HepG2 (cell line): Measurements from ENCODE around the gene TXNDC12. TPM values are rescaled to one million over a fixed set of nuclear protein-coding genes. Genes with fewer than 3 reads are reported as not detected.

Source experiments
- BRD4 ChIP-seq: sonication (generic); formaldehyde crosslinking; IDR thresholded peaks from 2 replicates; pipeline ENCODE4 v1.4.0; 2020; ENCODE audit warnings: missing genetic modification reagents
- FLYWCH1 ChIP-seq: sonication (generic); formaldehyde crosslinking; IDR thresholded peaks from 2 replicates; pipeline ENCODE4 v1.8.1; 2023; ENCODE audit warnings: mild to moderate bottlenecking, missing genetic modification reagents
- GLMP ChIP-seq: sonication (generic); formaldehyde crosslinking; IDR thresholded peaks from 2 replicates; pipeline ENCODE4 v1.9.0; 2021; ENCODE audit warnings: missing genetic modification reagents, mild to moderate bottlenecking, borderline replicate concordance
- KMT2B ChIP-seq: IDR thresholded peaks from 2 replicates; pipeline ENCODE4 v1.6.1; 2016; ENCODE audit warnings: missing genetic modification reagents, missing compliant biosample characterization
- MEF2D ChIP-seq: sonication (generic); formaldehyde crosslinking; IDR thresholded peaks from 2 replicates; pipeline ENCODE4 v1.5.1; 2020; ENCODE audit warnings: mild to moderate bottlenecking, missing genetic modification reagents
- MEIS1 ChIP-seq: sonication (generic); formaldehyde crosslinking; IDR thresholded peaks from 2 replicates; pipeline ENCODE4 v1.9.0; 2021; ENCODE audit warnings: mild to moderate bottlenecking, missing genetic modification reagents, moderate library complexity, borderline replicate concordance
- NFATC3 ChIP-seq: sonication (generic); formaldehyde crosslinking; IDR thresholded peaks from 2 replicates; pipeline ENCODE4 v1.5.1; 2020; ENCODE audit warnings: mild to moderate bottlenecking, missing genetic modification reagents
- NFIC ChIP-seq: IDR thresholded peaks from 2 replicates; pipeline ENCODE4 v1.6.1; 2012; ENCODE audit warnings: mild to moderate bottlenecking, low read length, inconsistent platforms
- REPIN1 ChIP-seq: sonication (generic); formaldehyde crosslinking; IDR thresholded peaks from 2 replicates; pipeline ENCODE4 v1.8.0; 2022; ENCODE audit warnings: missing genetic modification reagents, low read depth, mild to moderate bottlenecking, borderline replicate concordance
- SATB2 ChIP-seq: sonication (generic); formaldehyde crosslinking; IDR thresholded peaks from 2 replicates; pipeline ENCODE4 v1.5.0; 2020; ENCODE audit warnings: missing genetic modification reagents
- SRSF9 ChIP-seq: fragments of 200-400 bp; formaldehyde crosslinking; IDR thresholded peaks from 2 replicates; pipeline ENCODE4 v1.6.1; 2018; ENCODE audit warnings: borderline replicate concordance, mild to moderate bottlenecking, low read depth, low read length; ENCODE audit not compliant: insufficient read depth, poor library complexity, severe bottlenecking
- U2AF2 ChIP-seq: fragments of 200-400 bp; formaldehyde crosslinking; IDR thresholded peaks from 2 replicates; pipeline ENCODE4 v1.6.1; 2017; ENCODE audit warnings: low read depth, mild to moderate bottlenecking, low read length
- WIZ ChIP-seq: sonication (generic); formaldehyde crosslinking; IDR thresholded peaks from 2 replicates; pipeline ENCODE4 v1.5.1; 2020; ENCODE audit warnings: mild to moderate bottlenecking, missing genetic modification reagents
- XRCC5 ChIP-seq: fragments of 200-400 bp; formaldehyde crosslinking; optimal IDR thresholded peaks from 2 replicates; pipeline ENCODE3; 2017; ENCODE audit warnings: mild to moderate bottlenecking, low read length
- ZBTB10 ChIP-seq: sonication (generic); formaldehyde crosslinking; IDR thresholded peaks from 2 replicates; pipeline ENCODE4 v1.4.0; 2020; ENCODE audit warnings: missing genetic modification reagents, borderline replicate concordance
- ZKSCAN8 ChIP-seq: IDR thresholded peaks from 2 replicates; pipeline ENCODE4 v1.6.1; 2016; ENCODE audit warnings: borderline replicate concordance, missing genetic modification reagents, missing compliant biosample characterization
- ZNF17 ChIP-seq: sonication (generic); formaldehyde crosslinking; IDR thresholded peaks from 2 replicates; pipeline ENCODE4 v1.5.0; 2020; ENCODE audit warnings: mild to moderate bottlenecking, missing genetic modification reagents
- ZNF547 ChIP-seq: sonication (generic); formaldehyde crosslinking; IDR thresholded peaks from 2 replicates; pipeline ENCODE4 v1.5.1; 2020; ENCODE audit warnings: mild to moderate bottlenecking, missing genetic modification reagents
- polyA plus RNA-seq, 8 experiments: library from polyadenylated mRNA; depleted of rRNA in 3 of 8; stranded (reverse) in 7 of 8; unstranded in 1 of 8; fragments of >200 nt; fragmentation: Illumina TruSeq in 4 of 8; extraction: Trizol in 4 of 8; gene quantifications; 2 replicates each; pipeline versions ENCODE4 v1.2.1 to v1.2.3, GENCODE V29; 2011 to 2016; ENCODE audit warnings: low read depth in 4 of 8, missing spikeins in 1 of 8, mixed read lengths in 1 of 8; ENCODE audit not compliant: insufficient read depth in 1 of 8
- total RNA-seq, 5 experiments: library from RNA; depleted of rRNA; stranded (reverse); fragments of >200 nt; fragmentation: Illumina TruSeq; extraction: Trizol; gene quantifications; 2 replicates each; pipeline ENCODE4 v1.2.3, GENCODE V29; 2016; ENCODE audit warnings: low read depth in 1 of 5
- TF ChIP-seq, protein P1 (sequence below): sonication (generic); formaldehyde crosslinking; IDR thresholded peaks from 2 replicates; pipeline ENCODE4 v1.4.0; 2020; ENCODE audit warnings: mild to moderate bottlenecking, missing genetic modification reagents, borderline replicate concordance
- TF ChIP-seq, protein P2 (sequence below): IDR thresholded peaks from 2 replicates; pipeline ENCODE4 v1.4.0; 2020; ENCODE audit warnings: mild to moderate bottlenecking, missing genetic modification reagents
- TF ChIP-seq, protein P3 (sequence below): sonication (generic); formaldehyde crosslinking; IDR thresholded peaks from 2 replicates; pipeline ENCODE4 v1.4.0; 2020; ENCODE audit warnings: mild to moderate bottlenecking, missing genetic modification reagents

The TXNDC12 gene
- total and polyA plus RNA-seq, 2 of the 13 experiments (the other 11 are each of a cell fraction or from before 2014, with no cell fraction given) = 65.6 to 67.2 TPM

DNA sequence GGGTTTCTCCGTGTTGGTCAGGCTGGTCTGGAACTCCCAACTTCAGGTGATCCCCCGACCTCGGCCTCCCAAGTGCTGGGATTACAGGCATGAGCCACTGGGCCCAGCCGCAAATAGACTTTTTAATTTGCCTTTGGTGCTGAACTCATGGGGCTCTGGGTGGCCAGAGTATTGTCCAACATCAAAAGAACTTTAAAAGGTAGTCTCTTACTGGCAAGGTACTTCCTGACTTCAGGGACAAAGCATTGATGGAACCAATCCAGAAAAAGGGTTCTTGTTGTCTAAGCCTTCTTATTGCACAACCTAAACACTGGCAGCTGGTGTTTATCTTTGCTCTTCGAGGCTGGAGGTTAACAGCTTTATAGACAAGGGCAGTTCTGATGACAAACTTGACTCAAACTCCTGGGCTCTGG, 17.6 kb downstream of the TXNDC12 start (continued):
- peak; percentile 49; the same call in 1 of the 2 replicates for TF ChIP-seq ZBTB10 (CRISPR knock-in tag)
- TF ChIP-seq REPIN1 (CRISPR knock-in tag) = peak; percentile 93
- peak; percentile 44; the same call in 1 of the 2 replicates for TF ChIP-seq SATB2 (CRISPR knock-in tag)
- no peak for TF ChIP-seq FLYWCH1
- TF ChIP-seq NFIC = peak; percentile 82; the same call in 1 of the 2 replicates
- peak; percentile 59; the same call in 1 of the 2 replicates for TF ChIP-seq BRD4 (CRISPR knock-in tag)
- TF ChIP-seq, protein P1, sequence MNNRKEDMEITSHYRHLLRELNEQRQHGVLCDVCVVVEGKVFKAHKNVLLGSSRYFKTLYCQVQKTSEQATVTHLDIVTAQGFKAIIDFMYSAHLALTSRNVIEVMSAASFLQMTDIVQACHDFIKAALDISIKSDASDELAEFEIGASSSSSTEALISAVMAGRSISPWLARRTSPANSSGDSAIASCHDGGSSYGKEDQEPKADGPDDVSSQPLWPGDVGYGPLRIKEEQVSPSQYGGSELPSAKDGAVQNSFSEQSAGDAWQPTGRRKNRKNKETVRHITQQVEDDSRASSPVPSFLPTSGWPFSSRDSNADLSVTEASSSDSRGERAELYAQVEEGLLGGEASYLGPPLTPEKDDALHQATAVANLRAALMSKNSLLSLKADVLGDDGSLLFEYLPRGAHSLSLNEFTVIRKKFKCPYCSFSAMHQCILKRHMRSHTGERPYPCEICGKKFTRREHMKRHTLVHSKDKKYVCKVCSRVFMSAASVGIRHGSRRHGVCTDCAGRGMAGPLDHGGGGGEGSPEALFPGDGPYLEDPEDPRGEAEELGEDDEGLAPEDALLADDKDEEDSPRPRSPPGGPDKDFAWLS = no peak
- TF ChIP-seq, protein P2, sequence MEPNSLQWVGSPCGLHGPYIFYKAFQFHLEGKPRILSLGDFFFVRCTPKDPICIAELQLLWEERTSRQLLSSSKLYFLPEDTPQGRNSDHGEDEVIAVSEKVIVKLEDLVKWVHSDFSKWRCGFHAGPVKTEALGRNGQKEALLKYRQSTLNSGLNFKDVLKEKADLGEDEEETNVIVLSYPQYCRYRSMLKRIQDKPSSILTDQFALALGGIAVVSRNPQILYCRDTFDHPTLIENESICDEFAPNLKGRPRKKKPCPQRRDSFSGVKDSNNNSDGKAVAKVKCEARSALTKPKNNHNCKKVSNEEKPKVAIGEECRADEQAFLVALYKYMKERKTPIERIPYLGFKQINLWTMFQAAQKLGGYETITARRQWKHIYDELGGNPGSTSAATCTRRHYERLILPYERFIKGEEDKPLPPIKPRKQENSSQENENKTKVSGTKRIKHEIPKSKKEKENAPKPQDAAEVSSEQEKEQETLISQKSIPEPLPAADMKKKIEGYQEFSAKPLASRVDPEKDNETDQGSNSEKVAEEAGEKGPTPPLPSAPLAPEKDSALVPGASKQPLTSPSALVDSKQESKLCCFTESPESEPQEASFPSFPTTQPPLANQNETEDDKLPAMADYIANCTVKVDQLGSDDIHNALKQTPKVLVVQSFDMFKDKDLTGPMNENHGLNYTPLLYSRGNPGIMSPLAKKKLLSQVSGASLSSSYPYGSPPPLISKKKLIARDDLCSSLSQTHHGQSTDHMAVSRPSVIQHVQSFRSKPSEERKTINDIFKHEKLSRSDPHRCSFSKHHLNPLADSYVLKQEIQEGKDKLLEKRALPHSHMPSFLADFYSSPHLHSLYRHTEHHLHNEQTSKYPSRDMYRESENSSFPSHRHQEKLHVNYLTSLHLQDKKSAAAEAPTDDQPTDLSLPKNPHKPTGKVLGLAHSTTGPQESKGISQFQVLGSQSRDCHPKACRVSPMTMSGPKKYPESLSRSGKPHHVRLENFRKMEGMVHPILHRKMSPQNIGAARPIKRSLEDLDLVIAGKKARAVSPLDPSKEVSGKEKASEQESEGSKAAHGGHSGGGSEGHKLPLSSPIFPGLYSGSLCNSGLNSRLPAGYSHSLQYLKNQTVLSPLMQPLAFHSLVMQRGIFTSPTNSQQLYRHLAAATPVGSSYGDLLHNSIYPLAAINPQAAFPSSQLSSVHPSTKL = peak; percentile 97
- no peak for TF ChIP-seq NFATC3 (CRISPR knock-in tag)
- TF ChIP-seq MEF2D (CRISPR knock-in tag) = peak; percentile 89
- peak; percentile 92 for TF ChIP-seq ZKSCAN8 (CRISPR knock-in tag)
- no peak for TF ChIP-seq XRCC5
- no peak for TF ChIP-seq U2AF2
- no peak for TF ChIP-seq SRSF9
- TF ChIP-seq, protein P3, sequence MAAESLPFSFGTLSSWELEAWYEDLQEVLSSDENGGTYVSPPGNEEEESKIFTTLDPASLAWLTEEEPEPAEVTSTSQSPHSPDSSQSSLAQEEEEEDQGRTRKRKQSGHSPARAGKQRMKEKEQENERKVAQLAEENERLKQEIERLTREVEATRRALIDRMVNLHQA (CRISPR knock-in tag) = 0 out of 2 replicates have a peak, but pooled peaks have one; percentile 45
- 0 out of 2 replicates have a peak, but pooled peaks have one; percentile 21 for TF ChIP-seq MEIS1
- TF ChIP-seq GLMP (CRISPR knock-in tag) = no peak
- peak; percentile 67 for TF ChIP-seq KMT2B
- no peak for TF ChIP-seq ZNF547 (CRISPR knock-in tag)
- no peak for TF ChIP-seq WIZ (CRISPR knock-in tag)
- no peak for TF ChIP-seq ZNF17 (CRISPR knock-in tag)
